Upper lobe of right lung (tissue), 1 donor: ENCODE results near the gene SERPINA10. TPM values are rescaled to one million over a fixed set of nuclear protein-coding genes. Genes with fewer than 3 reads are reported as not detected.

Experiments
- ATAC-seq: fragments of 200-7000 bp; cut with Tn5 transposase; one replicate; pipeline ENCODE4 v1.9.1; 2020; ENCODE audit warnings: mild to moderate bottlenecking, moderate library complexity
- DNase-seq: peaks from one replicate; pipeline ENCODE4 v3.0.0-alpha.2; 2020
- H3K27ac ChIP-seq: fragments of 200-600 bp; one replicate; pipeline ENCODE4 v1.8.0; 2022
- H3K27me3 ChIP-seq: fragments of 200-600 bp; one replicate; pipeline ENCODE4 v1.8.0; 2022; ENCODE audit warnings: mild to moderate bottlenecking
- H3K36me3 ChIP-seq: fragments of 200-600 bp; one replicate; pipeline ENCODE4 v1.8.0; 2022
- H3K4me1 ChIP-seq: fragments of 200-600 bp; one replicate; pipeline ENCODE4 v1.8.0; 2022
- H3K4me3 ChIP-seq: fragments of 200-600 bp; one replicate; pipeline ENCODE4 v1.8.0; 2022; ENCODE audit warnings: mild to moderate bottlenecking
- H3K9me3 ChIP-seq: fragments of 200-600 bp; one replicate; pipeline ENCODE4 v1.8.0; 2022
- CTCF ChIP-seq: fragments of 200-600 bp; IDR thresholded peaks from one replicate; pipeline ENCODE4 v1.8.0; 2022; ENCODE audit warnings: antibody characterized with exemption
- intact Hi-C: fragments of 100-400 bp; cut with DNase I; formaldehyde crosslinking; loops from one replicate; pipeline ENCODE4 v1.11.0; 2022
- long read RNA-seq: library from polyadenylated mRNA; unstranded; transcript quantifications from one replicate; pipeline ENCODE4 v2.0.0, GENCODE V29; 2021
- total RNA-seq: library from RNA; stranded (reverse); fragmentation: NEBNext Ultra II Directional; extraction: Animal tissue kit (Norgen Biotek cat#: 25700); gene quantifications from one replicate; pipeline ENCODE4 v1.2.1, GENCODE V29; 2021
- donor health status: DM: no; HTN: yes; CAD: no; lungs with severe emphysema.

The SERPINA10 gene
- not detected for total RNA-seq
- long read RNA-seq: 0 reads

- Histone ChIP-seq H3K27ac (no peak within 1 kb of the TSS), H3K4me1 (no peaks in the 10 kb centered on the region), H3K27me3 (no peaks in the 10 kb centered on the region), H3K4me3 (no peak within 1 kb of the TSS), H3K9me3 (no peaks in the 10 kb centered on the region), H3K36me3 (no peaks in the 10 kb centered on the region)
- no peak for TF ChIP-seq CTCF
- intact Hi-C loops: no loop called here
- ATAC-seq (no peak), DNase-seq (no peak)
These were observed at the start of gene SERPINA10 for GRCh38 chr14:94292872-94293577. SERPINA10 (minus strand) TSS chr14:94293268; CDS start chr14:94290593, 2,675 bp downstream.

- ATAC-seq: peak; percentile 77
- H3K36me3 ChIP-seq: no peaks in the 10 kb centered on the region
- peak; percentile 78 for DNase-seq
- H3K27ac ChIP-seq: no peak overlapping the region
- no peak overlapping the region for H3K4me3 ChIP-seq
- intact Hi-C loops: no loop called here
- H3K4me1 ChIP-seq: peaks cover 12% of the 10 kb centered on the region
- no peaks in the 10 kb centered on the region for H3K9me3 ChIP-seq
- no peak for TF ChIP-seq CTCF
- no peaks in the 10 kb centered on the region for H3K27me3 ChIP-seq
These were observed 49.4 kb upstream of the SERPINA10 start for GRCh38 chr14:94342334-94342934.

- H3K27ac ChIP-seq: no peak overlapping the region
- TF ChIP-seq CTCF: no peak
These were observed 48.7 kb upstream of the SERPINA10 start for GRCh38 chr14:94341656-94342333.

GRCh38 chr14:94340533-94340932 is 47.5 kb upstream of the SERPINA10 start:
- TF ChIP-seq CTCF: no peak

More at GRCh38 chr14:94341656-94342333, 48.7 kb upstream of the SERPINA10 start:
- H3K4me3 ChIP-seq: no peak overlapping the region
- no peaks in the 10 kb centered on the region for H3K9me3 ChIP-seq
- DNase-seq: no peak
- intact Hi-C loops: no loop called here
- no peaks in the 10 kb centered on the region for H3K36me3 ChIP-seq
- peaks cover 12% of the 10 kb centered on the region for H3K4me1 ChIP-seq
- H3K27me3 ChIP-seq: no peaks in the 10 kb centered on the region
- ATAC-seq: peak; percentile 65

GRCh38 chr14:94338023-94338422 is 45.0 kb upstream of the SERPINA10 start:
- Histone ChIP-seq H3K36me3 (no peaks in the 10 kb centered on the region), H3K4me1 (peaks cover 12% of the 10 kb centered on the region), H3K27me3 (no peaks in the 10 kb centered on the region), H3K4me3 (no peak overlapping the region), H3K9me3 (no peaks in the 10 kb centered on the region), H3K27ac (no peak overlapping the region)
- intact Hi-C loops: no loop called here
- ATAC-seq: no peak
- TF ChIP-seq CTCF: no peak
- no peak for DNase-seq

More at GRCh38 chr14:94340533-94340932, 47.5 kb upstream of the SERPINA10 start:
- ATAC-seq (no peak), DNase-seq (no peak)
- Histone ChIP-seq H3K9me3 (no peaks in the 10 kb centered on the region), H3K27ac (no peak overlapping the region), H3K36me3 (no peaks in the 10 kb centered on the region), H3K27me3 (no peaks in the 10 kb centered on the region), H3K4me3 (no peak overlapping the region), H3K4me1 (peaks cover 12% of the 10 kb centered on the region)
- intact Hi-C loops: no loop called here
